ENCODE results near the gene MACROD1.

DNA sequence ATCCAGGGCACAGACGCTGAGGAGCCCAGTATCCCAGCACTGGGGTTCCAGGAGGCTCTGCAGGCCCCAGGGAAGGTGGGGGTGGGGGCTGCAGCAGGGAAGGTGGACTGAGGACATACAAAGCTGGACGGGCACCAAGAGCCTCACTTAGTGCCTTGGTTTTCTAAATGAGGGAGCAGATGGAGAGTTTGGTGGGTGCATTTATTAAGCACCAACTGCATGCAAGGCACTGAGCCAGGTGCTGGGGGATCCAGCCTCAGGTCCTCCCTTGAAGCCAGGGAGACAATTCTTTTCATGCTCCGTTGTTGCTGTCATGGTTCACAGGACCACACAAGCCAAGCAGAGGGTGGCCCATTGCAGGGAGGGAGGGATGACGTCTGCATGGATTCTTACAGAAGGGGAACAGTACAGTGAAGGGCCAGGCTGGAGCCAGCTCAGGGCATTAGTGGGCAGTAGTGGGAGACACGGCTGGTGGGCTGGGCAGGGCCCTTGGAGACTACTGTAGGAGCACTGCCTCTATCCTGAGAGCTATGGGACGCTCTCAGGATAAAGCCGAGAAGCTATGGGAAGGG lies 65.0 kb downstream of the MACROD1 start:
- no peak for TF ChIP-seq POLR2AphosphoS5 (IDR thresholded peaks at IDR 0.05; ENCODE audit: low read depth, low read length)
- TF ChIP-seq POLR2A (IDR thresholded peaks at IDR 0.05; ENCODE audit: low read depth, low read length), result no peak
